GM12892 (cell line): Measurements from ENCODE around the gene NINJ2.

Source experiments
- POLR2A ChIP-seq: IDR thresholded peaks from 2 replicates; pipeline ENCODE4 v1.6.1; 2011; ENCODE audit warnings: low read depth, low read length, control low read depth
- POLR2AphosphoS5 ChIP-seq: IDR thresholded peaks from 2 replicates; pipeline ENCODE4 v1.6.1; 2011; ENCODE audit warnings: low read depth, low read length, control low read depth
- TAF1 ChIP-seq: IDR thresholded peaks from 2 replicates; pipeline ENCODE4 v1.6.1; 2011; ENCODE audit warnings: low read depth, mild to moderate bottlenecking, control low read depth, low read length, borderline replicate concordance

DNA sequence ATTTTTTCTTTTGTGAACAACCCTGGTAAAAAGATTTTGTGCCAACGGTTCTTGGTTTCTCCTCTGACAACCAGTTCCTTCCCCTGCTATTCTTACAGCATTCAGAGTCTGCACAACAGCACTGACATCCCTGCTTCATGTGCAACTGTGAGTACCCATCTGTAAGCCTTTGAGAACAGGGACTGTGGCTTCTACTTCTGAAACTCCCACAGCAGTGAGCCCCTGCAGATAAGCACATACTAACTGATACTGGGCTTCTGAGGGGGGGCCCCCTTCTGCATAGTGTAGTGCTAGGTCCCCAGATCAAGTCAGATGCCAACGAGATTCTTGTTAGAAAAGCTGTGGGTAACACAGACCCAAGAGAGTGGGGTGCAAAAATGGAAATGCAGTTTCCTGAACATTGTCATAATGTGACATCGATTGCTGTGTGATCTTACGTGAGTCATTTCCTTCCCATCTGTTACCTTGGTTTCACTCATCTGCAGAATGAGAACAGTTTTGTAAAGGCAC lies 11.1 kb upstream of the NINJ2 start:
- TF ChIP-seq POLR2AphosphoS5 (peak; percentile 94), POLR2A (peak; percentile 74), TAF1 (no peak; the same call in 1 of the 2 replicates)
